ENCODE data around the gene PLCG2.

The PLCG2 gene

GRCh38 chr16:81731649-81732048 is 47.4 kb upstream of the PLCG2 start:
- Histone ChIP-seq H3K9ac (ENCODE audit: low read length) (no peak overlapping the region), H3K79me2 (ENCODE audit: insufficient read depth, low read length) (no peaks in the 10 kb centered on the region), H3K4me3 (ENCODE audit: insufficient read depth, low read length, poor library complexity, severe bottlenecking) (no peak overlapping the region), H3K27ac (ENCODE audit: low read depth, low read length) (no peak overlapping the region), H3F3A (ENCODE audit: insufficient read depth) (0 out of 2 replicates have a peak, but pooled peaks cover 3% of the 10 kb centered on the region), H3K36me3 (ENCODE audit: low read length) (no peaks in the 10 kb centered on the region), H2AFZ (ENCODE audit: low read depth, low read length, severe bottlenecking) (no peak overlapping the region), H3K27me3 (ENCODE audit: low read length) (no peaks in the 10 kb centered on the region), H3K9me3 (ENCODE audit: insufficient read depth, low read length) (no peaks in the 10 kb centered on the region), H4K20me1 (ENCODE audit: low read depth, low read length) (no peaks in the 10 kb centered on the region), H3K4me2 (ENCODE audit: low read depth, low read length, poor library complexity, severe bottlenecking) (no peak overlapping the region), H3K9me2 (replicated peaks; ENCODE audit: insufficient read depth, low read length) (no peaks in the 10 kb centered on the region)
- no peak for TF ChIP-seq EZH2phosphoT487 (conservative IDR thresholded peaks at IDR 0.05; ENCODE audit: low read length)
- TF ChIP-seq, protein P1, sequence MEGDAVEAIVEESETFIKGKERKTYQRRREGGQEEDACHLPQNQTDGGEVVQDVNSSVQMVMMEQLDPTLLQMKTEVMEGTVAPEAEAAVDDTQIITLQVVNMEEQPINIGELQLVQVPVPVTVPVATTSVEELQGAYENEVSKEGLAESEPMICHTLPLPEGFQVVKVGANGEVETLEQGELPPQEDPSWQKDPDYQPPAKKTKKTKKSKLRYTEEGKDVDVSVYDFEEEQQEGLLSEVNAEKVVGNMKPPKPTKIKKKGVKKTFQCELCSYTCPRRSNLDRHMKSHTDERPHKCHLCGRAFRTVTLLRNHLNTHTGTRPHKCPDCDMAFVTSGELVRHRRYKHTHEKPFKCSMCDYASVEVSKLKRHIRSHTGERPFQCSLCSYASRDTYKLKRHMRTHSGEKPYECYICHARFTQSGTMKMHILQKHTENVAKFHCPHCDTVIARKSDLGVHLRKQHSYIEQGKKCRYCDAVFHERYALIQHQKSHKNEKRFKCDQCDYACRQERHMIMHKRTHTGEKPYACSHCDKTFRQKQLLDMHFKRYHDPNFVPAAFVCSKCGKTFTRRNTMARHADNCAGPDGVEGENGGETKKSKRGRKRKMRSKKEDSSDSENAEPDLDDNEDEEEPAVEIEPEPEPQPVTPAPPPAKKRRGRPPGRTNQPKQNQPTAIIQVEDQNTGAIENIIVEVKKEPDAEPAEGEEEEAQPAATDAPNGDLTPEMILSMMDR (IDR thresholded peaks at IDR 0.05; ENCODE audit: insufficient read depth, low read length, poor library complexity, severe bottlenecking): no peak

- Histone ChIP-seq H3K36me3 (ENCODE audit: low read length) (no peaks in the 10 kb centered on the region), H3K9me2 (replicated peaks; ENCODE audit: insufficient read depth, low read length) (no peaks in the 10 kb centered on the region), H3F3A (ENCODE audit: insufficient read depth) (0 out of 2 replicates have a peak, but pooled peaks cover 3% of the 10 kb centered on the region), H3K9ac (ENCODE audit: low read length) (no peak overlapping the region), H3K79me2 (ENCODE audit: insufficient read depth, low read length) (no peaks in the 10 kb centered on the region), H3K27me3 (ENCODE audit: low read length) (no peaks in the 10 kb centered on the region), H3K9me3 (ENCODE audit: insufficient read depth, low read length) (no peaks in the 10 kb centered on the region), H2AFZ (ENCODE audit: low read depth, low read length, severe bottlenecking) (no peak overlapping the region), H3K4me2 (ENCODE audit: low read depth, low read length, poor library complexity, severe bottlenecking) (no peak overlapping the region), H3K4me3 (ENCODE audit: insufficient read depth, low read length, poor library complexity, severe bottlenecking) (no peak overlapping the region), H4K20me1 (ENCODE audit: low read depth, low read length) (no peaks in the 10 kb centered on the region), H3K27ac (ENCODE audit: low read depth, low read length) (no peak overlapping the region)
- no peak for TF ChIP-seq EZH2phosphoT487 (conservative IDR thresholded peaks at IDR 0.05; ENCODE audit: low read length)
- TF ChIP-seq, protein P1 (IDR thresholded peaks at IDR 0.05; ENCODE audit: insufficient read depth, low read length, poor library complexity, severe bottlenecking): no peak
These were observed 46.4 kb upstream of the PLCG2 start for GRCh38 chr16:81732699-81733098.

- H3K27ac ChIP-seq (ENCODE audit: low read depth, low read length): no peak overlapping the region
- no peak overlapping the region for H3K4me3 ChIP-seq (ENCODE audit: insufficient read depth, low read length, poor library complexity, severe bottlenecking)
- no peaks in the 10 kb centered on the region for H4K20me1 ChIP-seq (ENCODE audit: low read depth, low read length)
- H3K79me2 ChIP-seq (ENCODE audit: insufficient read depth, low read length): no peaks in the 10 kb centered on the region
- TF ChIP-seq EZH2phosphoT487 (conservative IDR thresholded peaks at IDR 0.05; ENCODE audit: low read length): no peak
- TF ChIP-seq, protein P1 (IDR thresholded peaks at IDR 0.05; ENCODE audit: insufficient read depth, low read length, poor library complexity, severe bottlenecking): no peak
- H3K36me3 ChIP-seq (ENCODE audit: low read length): no peaks in the 10 kb centered on the region
- no peak overlapping the region for H2AFZ ChIP-seq (ENCODE audit: low read depth, low read length, severe bottlenecking)
- H3F3A ChIP-seq (ENCODE audit: insufficient read depth): peaks cover 4% of the 10 kb centered on the region
- no peak overlapping the region for H3K9ac ChIP-seq (ENCODE audit: low read length)
- H3K9me3 ChIP-seq (ENCODE audit: insufficient read depth, low read length): no peaks in the 10 kb centered on the region
- no peaks in the 10 kb centered on the region for H3K27me3 ChIP-seq (ENCODE audit: low read length)
- H3K4me2 ChIP-seq (ENCODE audit: low read depth, low read length, poor library complexity, severe bottlenecking): no peak overlapping the region
- no peaks in the 10 kb centered on the region for H3K9me2 ChIP-seq (replicated peaks; ENCODE audit: insufficient read depth, low read length)
These were observed 45.8 kb upstream of the PLCG2 start for GRCh38 chr16:81733295-81733694.
